Hepatocyte (in vitro differentiated cells): ENCODE measurements around the gene PPBP. TPM values are rescaled to one million over a fixed set of nuclear protein-coding genes. Genes with fewer than 3 reads are reported as not detected.

Source experiments
- DNase-seq: peaks from one replicate; pipeline ENCODE4 v3.0.0-alpha.2; 2016; ENCODE audit warnings: low spot score
- H2AFZ ChIP-seq: fragments of 200-600 bp; sonication (generic); 2 replicates; pipeline ENCODE4 v1.6.0; 2016; ENCODE audit warnings: antibody characterized with exemption, mild to moderate bottlenecking
- H3K27ac ChIP-seq: fragments of 200-600 bp; sonication (generic); 2 replicates; pipeline ENCODE4 v1.5.1; 2016; ENCODE audit warnings: mild to moderate bottlenecking
- H3K27me3 ChIP-seq: fragments of 200-600 bp; sonication (generic); 2 replicates; pipeline ENCODE4 v1.6.1; 2016
- H3K36me3 ChIP-seq: fragments of 200-600 bp; sonication (generic); replicated peaks from 2 replicates; pipeline ENCODE4 v1.5.1; 2016; ENCODE audit warnings: low read depth; ENCODE audit not compliant: insufficient read depth
- H3K4me1 ChIP-seq: fragments of 200-600 bp; sonication (generic); 2 replicates; pipeline ENCODE4 v1.5.1; 2016; ENCODE audit warnings: mild to moderate bottlenecking, moderate library complexity; ENCODE audit not compliant: insufficient read depth
- H3K4me2 ChIP-seq: fragments of 200-600 bp; sonication (generic); 2 replicates; pipeline ENCODE4 v1.6.0; 2016
- H3K4me3 ChIP-seq: fragments of 200-600 bp; sonication (generic); 2 replicates; pipeline ENCODE4 v1.5.1; 2016; ENCODE audit warnings: mild to moderate bottlenecking
- H3K79me2 ChIP-seq: fragments of 200-600 bp; sonication (generic); 2 replicates; pipeline ENCODE4 v1.6.0; 2017; ENCODE audit warnings: mild to moderate bottlenecking
- H3K9me2 ChIP-seq: fragments of 200-600 bp; sonication (generic); replicated peaks from 2 replicates; pipeline ENCODE4 v1.6.0; 2017; ENCODE audit warnings: mild to moderate bottlenecking; ENCODE audit not compliant: insufficient read depth
- H3K9me3 ChIP-seq: fragments of 200-600 bp; sonication (generic); 2 replicates; pipeline ENCODE4 v1.5.1; 2016; ENCODE audit warnings: low read depth, mild to moderate bottlenecking
- H4K20me1 ChIP-seq: fragments of 200-600 bp; sonication (generic); 2 replicates; pipeline ENCODE4 v1.6.0; 2016; ENCODE audit warnings: mild to moderate bottlenecking; ENCODE audit not compliant: insufficient read depth, poor library complexity, severe bottlenecking
- EZH2 ChIP-seq: fragments of 200-600 bp; sonication (generic); IDR thresholded peaks from 2 replicates; pipeline ENCODE4 v1.6.1; 2016; ENCODE audit warnings: antibody characterized with exemption, mild to moderate bottlenecking, borderline replicate concordance
- EZH2phosphoT487 ChIP-seq: fragments of 200-600 bp; sonication (generic); IDR thresholded peaks from one replicate; pipeline ENCODE4 v1.6.1; 2018; ENCODE audit warnings: antibody characterized with exemption, mild to moderate bottlenecking, low read depth, moderate library complexity; ENCODE audit not compliant: unreplicated experiment, severe bottlenecking
- WGBS: methylation state at CpG from one replicate; pipeline ENCODE4 v1.1.6; 2016; ENCODE audit warnings: low lambda C conversion rate; ENCODE audit errors: missing lambda C conversion rate; 5-methylcytosine and 5-hydroxymethylcytosine counted together
- polyA plus RNA-seq: library from polyadenylated mRNA; unstranded; fragments of >200 nt; fragmentation: Nextera tagmentation; extraction: Ambion mirVana; gene quantifications from 2 replicates; pipeline ENCODE4 v1.2.1, GENCODE V29; 2016
- total RNA-seq: library from RNA; depleted of rRNA; stranded (reverse); fragments of >200 nt; gene quantifications from 2 replicates; pipeline ENCODE4 v1.2.3, GENCODE V29; 2014
- TF ChIP-seq, protein P1 (sequence below): fragments of 200-600 bp; sonication (generic); IDR thresholded peaks from 2 replicates; pipeline ENCODE4 v1.5.1; 2016; ENCODE audit warnings: antibody characterized with exemption, mild to moderate bottlenecking; ENCODE audit not compliant: poor library complexity

The PPBP gene
- total and polyA plus RNA-seq, 2 experiments from 2014 or later = 1.2 TPM; not detected in 1

DNA sequence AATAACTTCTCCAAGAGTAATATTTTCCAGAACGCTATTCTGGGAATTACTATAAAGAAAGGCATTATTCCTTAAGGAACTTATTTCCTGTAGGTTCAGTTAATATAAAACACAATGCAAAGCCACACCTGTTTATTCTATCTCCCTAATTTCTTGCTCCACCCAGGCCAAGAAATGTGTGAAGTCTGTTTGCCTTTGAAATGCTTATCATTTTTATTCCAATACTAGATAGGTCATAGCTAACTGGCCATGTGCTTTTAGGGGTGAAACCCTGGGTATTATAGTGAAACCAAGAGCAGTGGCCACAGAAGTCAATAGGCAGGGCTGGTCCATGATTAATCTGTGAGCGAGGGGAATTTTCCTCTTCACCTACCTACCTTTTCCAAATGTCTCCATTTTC, 35.7 kb upstream of the PPBP start:
- Histone ChIP-seq H3K9me2 (no peaks in the 10 kb centered on the region), H3K9me3 (peaks cover 3% of the 10 kb centered on the region), H3K4me2 (peak overlapping the region; percentile 43), H3K4me1 (no peaks in the 10 kb centered on the region), H4K20me1 (no peaks in the 10 kb centered on the region), H3K27me3 (no peaks in the 10 kb centered on the region), H3K79me2 (no peaks in the 10 kb centered on the region), H3K4me3 (no peak overlapping the region), H2AFZ (no peak overlapping the region), H3K27ac (peak overlapping the region; percentile 44), H3K36me3 (no peaks in the 10 kb centered on the region)
- 86% methylated on average over 2 of the region's 2 CpGs for WGBS
- DNase-seq = no peak
- TF ChIP-seq EZH2 (no peak), EZH2phosphoT487 (no peak)
- TF ChIP-seq, protein P1, sequence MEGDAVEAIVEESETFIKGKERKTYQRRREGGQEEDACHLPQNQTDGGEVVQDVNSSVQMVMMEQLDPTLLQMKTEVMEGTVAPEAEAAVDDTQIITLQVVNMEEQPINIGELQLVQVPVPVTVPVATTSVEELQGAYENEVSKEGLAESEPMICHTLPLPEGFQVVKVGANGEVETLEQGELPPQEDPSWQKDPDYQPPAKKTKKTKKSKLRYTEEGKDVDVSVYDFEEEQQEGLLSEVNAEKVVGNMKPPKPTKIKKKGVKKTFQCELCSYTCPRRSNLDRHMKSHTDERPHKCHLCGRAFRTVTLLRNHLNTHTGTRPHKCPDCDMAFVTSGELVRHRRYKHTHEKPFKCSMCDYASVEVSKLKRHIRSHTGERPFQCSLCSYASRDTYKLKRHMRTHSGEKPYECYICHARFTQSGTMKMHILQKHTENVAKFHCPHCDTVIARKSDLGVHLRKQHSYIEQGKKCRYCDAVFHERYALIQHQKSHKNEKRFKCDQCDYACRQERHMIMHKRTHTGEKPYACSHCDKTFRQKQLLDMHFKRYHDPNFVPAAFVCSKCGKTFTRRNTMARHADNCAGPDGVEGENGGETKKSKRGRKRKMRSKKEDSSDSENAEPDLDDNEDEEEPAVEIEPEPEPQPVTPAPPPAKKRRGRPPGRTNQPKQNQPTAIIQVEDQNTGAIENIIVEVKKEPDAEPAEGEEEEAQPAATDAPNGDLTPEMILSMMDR = no peak

DNA sequence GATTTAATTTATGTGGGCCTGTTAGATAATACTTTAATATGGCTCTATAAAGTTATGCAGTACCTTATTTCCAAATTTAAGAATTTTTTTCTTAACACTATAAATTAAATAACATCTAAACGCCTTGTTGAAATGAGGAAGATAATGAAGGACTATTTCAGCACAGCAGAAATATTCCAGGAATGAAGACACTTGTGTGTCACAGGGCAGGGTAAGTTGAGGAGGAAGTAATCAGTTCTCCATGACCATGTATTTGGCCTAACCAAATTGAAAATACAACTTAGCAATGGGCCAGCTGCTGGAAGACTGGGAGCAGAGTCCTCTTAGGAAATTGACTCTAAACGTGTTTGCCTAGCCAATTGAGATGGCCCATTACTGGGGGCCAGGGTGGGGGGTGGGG, 33.6 kb upstream of the PPBP start:
- Histone ChIP-seq H2AFZ (no peak overlapping the region), H3K4me3 (no peak overlapping the region), H3K36me3 (no peaks in the 10 kb centered on the region), H3K79me2 (no peaks in the 10 kb centered on the region), H3K27ac (no peak overlapping the region), H3K4me1 (no peaks in the 10 kb centered on the region), H4K20me1 (no peaks in the 10 kb centered on the region), H3K4me2 (no peak overlapping the region), H3K9me2 (no peaks in the 10 kb centered on the region), H3K27me3 (no peaks in the 10 kb centered on the region), H3K9me3 (no peaks in the 10 kb centered on the region)
- 65% methylated on average over 2 of the region's 2 CpGs for whole genome bisulfite sequencing
- DNase-seq = no peak
- TF ChIP-seq EZH2phosphoT487 (no peak), EZH2 (no peak)
- TF ChIP-seq, protein P1 = no peak

DNA sequence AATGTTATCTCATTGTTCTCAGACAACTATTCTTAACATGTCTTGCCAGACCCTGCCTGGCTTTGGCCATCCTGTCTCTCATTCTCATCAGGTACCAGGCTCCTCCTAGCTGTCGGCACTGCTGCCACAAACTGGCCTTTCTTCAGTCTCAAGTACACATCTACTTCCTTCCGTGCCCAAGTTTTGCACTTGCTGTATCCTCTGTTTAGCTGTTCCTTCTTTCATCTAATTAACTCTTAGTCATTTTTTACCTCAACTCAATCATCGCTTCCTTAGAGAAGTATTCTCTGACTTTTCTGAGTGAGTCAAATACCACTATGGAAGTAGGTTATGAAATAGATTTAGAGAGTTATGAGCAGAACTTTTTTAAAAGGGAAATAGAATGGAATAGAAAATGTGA, 30.8 kb upstream of the PPBP start:
- Histone ChIP-seq H3K27me3 (no peaks in the 10 kb centered on the region), H3K4me2 (no peak overlapping the region), H3K36me3 (no peaks in the 10 kb centered on the region), H3K79me2 (no peaks in the 10 kb centered on the region), H2AFZ (no peak overlapping the region), H4K20me1 (no peaks in the 10 kb centered on the region), H3K9me2 (no peaks in the 10 kb centered on the region), H3K27ac (no peak overlapping the region), H3K9me3 (no peaks in the 10 kb centered on the region), H3K4me3 (no peak overlapping the region), H3K4me1 (no peaks in the 10 kb centered on the region)
- no peak for DNase-seq
- TF ChIP-seq EZH2 (no peak), EZH2phosphoT487 (no peak)
- TF ChIP-seq, protein P1 = no peak
- WGBS = 92% methylated on average over 3 of the region's 3 CpGs

DNA sequence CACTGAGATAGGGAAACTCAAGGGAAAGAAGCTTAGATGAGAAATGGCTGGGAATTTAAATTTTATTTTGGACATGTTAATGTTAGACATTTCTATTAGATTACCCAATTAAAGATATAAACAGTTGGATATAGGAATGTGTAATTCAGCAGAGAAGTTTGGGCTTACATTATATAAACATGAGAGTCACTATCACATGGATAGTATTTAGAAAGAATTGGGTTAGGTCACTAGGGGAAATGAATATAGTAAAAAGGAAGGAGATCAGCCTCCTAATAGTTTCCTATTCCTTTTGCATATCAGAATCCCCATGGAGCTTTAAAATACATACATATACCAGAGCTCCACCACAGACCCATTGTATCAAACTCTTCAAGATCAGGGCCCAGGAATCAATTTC, 30.1 kb upstream of the PPBP start:
- Histone ChIP-seq H3K4me2 (no peak overlapping the region), H3K9me2 (no peaks in the 10 kb centered on the region), H4K20me1 (no peaks in the 10 kb centered on the region), H3K36me3 (no peaks in the 10 kb centered on the region), H3K9me3 (no peaks in the 10 kb centered on the region), H3K4me3 (no peak overlapping the region), H2AFZ (no peak overlapping the region), H3K27me3 (no peaks in the 10 kb centered on the region), H3K4me1 (no peaks in the 10 kb centered on the region), H3K79me2 (no peaks in the 10 kb centered on the region), H3K27ac (no peak overlapping the region)
- TF ChIP-seq EZH2 (no peak), EZH2phosphoT487 (no peak)
- TF ChIP-seq, protein P1 = no peak
- DNase-seq = no peak
